ENCODE results near the gene SLC38A8.

The SLC38A8 gene

GRCh38 chr16:84069540-84069939 lies 26.9 kb upstream of the SLC38A8 start:
- in situ Hi-C loops (cut with MboI; ENCODE audit: low sequenced_read_pairs), result loop anchor here (25.0 kb wide), 1 partner anchor 107 kb away; the partner anchor contains the start of genes NECAB2 and OSGIN1

GRCh38 chr16:84068783-84069462 lies 26.3 kb upstream of the SLC38A8 start:
- in situ Hi-C loops (cut with MboI; ENCODE audit: low sequenced_read_pairs), result loop anchor here (25.0 kb wide), 1 partner anchor 107 kb away; the partner anchor contains the start of genes NECAB2 and OSGIN1

DNA sequence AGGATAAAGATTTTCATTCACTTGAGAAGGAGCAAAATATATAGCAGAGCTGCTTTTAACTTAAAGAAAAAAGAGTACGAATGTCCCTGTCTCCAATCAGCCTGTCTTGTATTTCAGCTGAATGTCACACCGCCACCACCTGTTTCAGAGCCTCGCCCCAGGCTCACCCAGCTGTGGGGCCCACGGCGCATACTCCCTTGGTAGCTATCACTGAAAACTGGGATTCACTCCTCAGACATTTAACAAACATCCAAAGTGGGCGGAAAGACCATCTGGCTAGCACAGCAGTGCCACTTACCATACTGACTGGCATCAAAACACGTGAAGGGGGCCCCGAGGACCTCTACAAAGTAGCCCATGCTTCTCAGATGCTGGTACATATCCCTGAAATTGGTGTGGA lies 25.4 kb upstream of the SLC38A8 start:
- in situ Hi-C loops (cut with MboI; ENCODE audit: low sequenced_read_pairs), result loop anchor here (25.0 kb wide), 1 partner anchor 106 kb away; the partner anchor contains the start of genes NECAB2 and OSGIN1

DNA sequence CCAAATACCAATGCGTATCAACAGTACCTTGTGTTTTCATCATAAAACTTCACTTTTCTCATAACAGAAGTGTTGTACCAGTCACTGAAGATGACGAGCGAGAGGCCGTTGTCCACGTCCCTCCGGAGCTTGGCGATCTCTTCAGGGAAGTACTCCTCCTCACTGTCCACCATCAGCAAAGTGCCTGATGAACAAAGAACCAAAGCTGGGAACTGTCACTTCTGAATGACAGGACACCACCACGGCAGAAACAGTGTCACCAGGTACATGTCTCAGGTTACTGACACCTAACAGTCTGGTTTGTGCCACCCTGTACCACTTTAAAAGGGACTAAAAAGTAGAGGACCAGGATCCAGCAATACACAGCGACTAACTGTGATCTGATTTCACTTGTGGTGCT lies 25.0 kb upstream of the SLC38A8 start:
- in situ Hi-C loops (cut with MboI; ENCODE audit: low sequenced_read_pairs), result loop anchor here (25.0 kb wide), 1 partner anchor 105 kb away; the partner anchor contains the start of genes NECAB2 and OSGIN1

DNA sequence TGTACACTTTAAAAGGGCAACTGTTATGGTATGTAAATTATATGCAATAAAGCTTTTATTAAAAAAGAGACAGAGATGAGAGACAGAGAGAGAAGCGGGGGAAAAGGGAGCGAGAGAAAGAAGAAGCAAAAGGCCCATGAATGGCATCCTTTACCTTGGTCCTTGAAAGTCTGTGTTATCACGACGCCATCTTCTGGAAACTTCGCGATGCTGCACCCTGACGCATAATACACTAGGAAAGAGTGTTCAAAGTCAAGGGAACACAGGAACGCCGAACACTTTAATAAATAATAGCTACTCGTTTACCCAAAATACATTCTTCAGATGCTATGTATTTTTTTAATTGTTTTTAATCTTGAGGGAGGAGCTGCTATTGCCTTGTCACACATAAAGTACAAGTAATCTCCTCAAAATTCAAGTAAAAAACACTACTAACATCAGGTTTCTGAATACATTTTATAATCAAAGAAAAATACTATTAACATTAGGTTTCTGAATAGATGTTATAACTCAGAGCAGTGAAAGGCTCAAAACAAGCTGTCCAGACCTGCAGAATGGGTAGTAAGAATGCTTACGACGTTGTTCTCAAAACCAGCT lies 23.0 kb upstream of the SLC38A8 start:
- in situ Hi-C loops (cut with MboI; ENCODE audit: low sequenced_read_pairs), result loop anchor here (25.0 kb wide), 1 partner anchor 103 kb away; the partner anchor contains the start of genes NECAB2 and OSGIN1

GRCh38 chr16:84063980-84064379 lies 21.4 kb upstream of the SLC38A8 start:
- in situ Hi-C loops (cut with MboI; ENCODE audit: low sequenced_read_pairs), result loop anchor here (25.0 kb wide), 1 partner anchor 102 kb away; the partner anchor contains the start of genes NECAB2 and OSGIN1

- in situ Hi-C loops (cut with MboI; ENCODE audit: low sequenced_read_pairs), result loop anchor here (25.0 kb wide), 1 partner anchor 101 kb away; the partner anchor contains the start of genes NECAB2 and OSGIN1
These were observed 20.4 kb upstream of the SLC38A8 start for GRCh38 chr16:84062734-84063640.

GRCh38 chr16:84061236-84061819 lies 18.7 kb upstream of the SLC38A8 start:
- in situ Hi-C loops (cut with MboI; ENCODE audit: low sequenced_read_pairs), result loop anchor here (25.0 kb wide), 1 partner anchor 99 kb away; the partner anchor contains the start of genes NECAB2 and OSGIN1

- in situ Hi-C loops (cut with MboI; ENCODE audit: low sequenced_read_pairs), result loop anchor here (25.0 kb wide), 1 partner anchor 98 kb away; the partner anchor contains the start of genes NECAB2 and OSGIN1
These were observed 17.6 kb upstream of the SLC38A8 start for GRCh38 chr16:84059946-84060901.

GRCh38 chr16:84059111-84059510 lies 16.5 kb upstream of the SLC38A8 start:
- in situ Hi-C loops (cut with MboI; ENCODE audit: low sequenced_read_pairs), result loop anchor here (25.0 kb wide), 1 partner anchor 97 kb away; the partner anchor contains the start of genes NECAB2 and OSGIN1

DNA sequence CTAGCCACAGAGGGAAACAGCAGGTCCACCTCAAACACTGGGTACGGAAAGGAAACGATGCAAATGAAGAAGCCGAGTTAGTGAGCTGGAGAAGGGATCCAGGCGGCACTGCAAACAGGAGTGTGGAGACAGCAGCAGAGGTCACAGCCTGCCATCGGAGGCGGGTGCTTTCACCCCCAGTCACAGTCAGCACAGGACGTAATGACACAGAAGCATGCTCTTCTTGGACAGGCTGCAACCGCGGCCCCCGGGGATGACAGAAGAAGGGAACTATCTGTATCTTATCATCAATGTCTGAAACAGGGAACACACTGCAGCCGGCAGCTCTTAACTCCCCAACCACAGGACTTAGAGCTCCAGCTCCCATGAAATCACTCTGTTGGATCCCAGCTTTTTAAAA lies 16.1 kb upstream of the SLC38A8 start:
- in situ Hi-C loops (cut with MboI; ENCODE audit: low sequenced_read_pairs), result loop anchor here (25.0 kb wide), 1 partner anchor 96 kb away; the partner anchor contains the start of genes NECAB2 and OSGIN1

GRCh38 chr16:84058211-84058610 lies 15.6 kb upstream of the SLC38A8 start:
- in situ Hi-C loops (cut with MboI; ENCODE audit: low sequenced_read_pairs), result loop anchor here (25.0 kb wide), 1 partner anchor 96 kb away; the partner anchor contains the start of genes NECAB2 and OSGIN1

GRCh38 chr16:84056933-84057332 lies 14.3 kb upstream of the SLC38A8 start:
- in situ Hi-C loops (cut with MboI; ENCODE audit: low sequenced_read_pairs), result loop anchor here (25.0 kb wide), 1 partner anchor 95 kb away; the partner anchor contains the start of genes NECAB2 and OSGIN1

GRCh38 chr16:84055801-84056634 lies 13.4 kb upstream of the SLC38A8 start:
- in situ Hi-C loops (cut with MboI; ENCODE audit: low sequenced_read_pairs), result loop anchor here (25.0 kb wide), 1 partner anchor 94 kb away; the partner anchor contains the start of genes NECAB2 and OSGIN1

- in situ Hi-C loops (cut with MboI; ENCODE audit: low sequenced_read_pairs), result loop anchor here (25.0 kb wide), 1 partner anchor 93 kb away; the partner anchor contains the start of genes NECAB2 and OSGIN1
These were observed 12.8 kb upstream of the SLC38A8 start for GRCh38 chr16:84055366-84055765.

- in situ Hi-C loops (cut with MboI; ENCODE audit: low sequenced_read_pairs), result loop anchor here (25.0 kb wide), 1 partner anchor 93 kb away; the partner anchor contains the start of genes NECAB2 and OSGIN1
These were observed 12.3 kb upstream of the SLC38A8 start for GRCh38 chr16:84054916-84055315.

- in situ Hi-C loops (cut with MboI; ENCODE audit: low sequenced_read_pairs), result loop anchor here (25.0 kb wide), 1 partner anchor 92 kb away; the partner anchor contains the start of genes NECAB2 and OSGIN1
These were observed 11.7 kb upstream of the SLC38A8 start for GRCh38 chr16:84054271-84054670.

Measured in hTERT RPE-1 (cell line).